GM03348 (cell line): ENCODE results near the gene LUC7L3.
A peak's percentile ranks its signal among the peaks of the same experiment; 100 is the strongest.
"Not testable (repeated sequence)": the region's sequence is repeated elsewhere in the genome, so short reads cannot be mapped to it uniquely, and the experiment has no call there.

Experiments used
- DNase-seq: peaks from one replicate; pipeline ENCODE4 v3.0.0; 2012; ENCODE audit warnings: low spot score

Gene LUC7L3

DNA sequence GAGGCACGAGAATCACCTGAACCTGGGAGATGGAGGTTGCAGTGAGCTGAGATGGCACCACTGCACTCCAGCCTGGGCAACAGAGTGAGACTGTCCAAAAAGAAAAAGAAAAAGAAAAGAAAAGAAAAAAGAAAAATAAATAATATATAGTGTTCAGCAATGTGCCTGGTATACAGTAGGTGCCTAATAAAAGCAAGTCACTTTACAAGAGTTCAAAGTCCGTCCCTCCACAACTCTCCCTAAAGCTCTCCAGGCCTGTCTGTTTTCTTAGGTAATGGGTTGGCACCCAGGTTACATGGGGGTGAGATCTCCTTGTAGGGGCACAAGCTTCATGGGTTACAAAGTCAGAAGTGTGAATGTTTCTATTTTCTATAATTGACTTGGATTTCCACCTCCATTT is 64.5 kb downstream of the LUC7L3 start:
- DNase-seq: no peak

DNA sequence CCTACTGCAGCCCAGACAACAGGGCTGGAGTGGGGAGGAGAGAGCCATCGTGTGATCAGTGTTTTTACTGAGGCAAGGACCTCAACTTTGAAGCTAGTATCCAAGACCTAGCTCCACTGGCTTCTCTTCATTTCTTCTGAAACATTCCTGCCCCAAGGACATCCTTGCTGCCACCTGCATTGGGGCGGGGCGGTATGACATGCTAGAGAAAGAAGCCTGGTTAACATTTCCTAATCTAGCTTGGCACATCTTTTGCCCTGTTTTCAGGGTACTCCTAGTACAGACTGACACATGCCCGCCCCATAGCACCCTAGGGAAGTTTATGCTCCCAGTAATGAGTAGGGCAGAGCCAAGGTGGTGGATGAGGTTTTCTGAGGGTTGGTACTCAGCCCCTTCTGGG is 65.7 kb downstream of the LUC7L3 start:
- DNase-seq: no peak

DNA sequence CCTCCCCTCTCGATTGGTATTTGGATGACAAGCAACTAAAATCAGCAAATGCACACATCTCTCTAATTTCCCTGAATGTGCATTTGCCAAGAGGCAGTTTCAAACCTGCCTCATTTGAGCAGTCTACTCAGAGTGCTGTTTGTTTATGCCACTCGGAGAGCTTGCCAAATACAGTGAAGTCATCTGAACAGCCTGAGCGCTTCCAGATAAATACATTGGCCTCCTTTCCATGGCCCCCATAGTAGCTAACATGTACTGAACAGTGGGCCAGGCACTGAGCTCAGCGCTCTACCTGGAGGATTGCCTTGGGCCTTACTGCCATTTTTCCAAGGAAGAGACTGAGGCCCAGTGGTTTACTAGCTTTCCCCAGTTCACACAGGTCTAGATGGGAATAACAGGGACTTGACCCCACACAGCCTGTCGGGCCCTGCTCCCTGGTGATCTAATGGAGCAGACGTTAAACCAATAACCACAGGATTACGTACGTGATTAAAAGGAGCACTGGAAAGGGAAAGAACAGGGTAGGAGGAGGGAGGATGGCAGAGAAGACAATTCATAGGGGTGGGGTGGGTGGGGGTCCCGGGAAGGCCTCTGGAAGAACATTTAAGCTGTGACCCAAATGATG is 66.7 kb downstream of the LUC7L3 start:
- DNase-seq: peak; percentile 65

DNA sequence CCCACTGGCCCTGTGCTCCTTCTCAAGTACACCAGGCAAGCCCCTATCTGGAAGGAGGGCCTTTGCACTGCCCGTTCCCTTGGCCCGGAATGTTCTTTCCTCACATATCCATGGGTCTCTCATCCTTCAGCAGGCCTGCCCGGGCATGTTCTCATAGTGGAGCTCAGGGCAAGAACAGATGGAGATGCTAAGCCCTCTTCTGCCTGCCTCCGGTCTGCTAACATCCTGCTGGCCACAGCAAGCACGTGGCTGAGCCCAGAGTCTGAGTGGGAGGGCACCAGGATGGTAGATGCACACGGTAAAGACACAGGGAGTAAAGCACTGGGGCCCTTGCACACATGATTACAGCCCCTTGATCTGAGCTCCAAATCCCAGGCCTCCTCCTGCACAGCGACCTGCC is 67.7 kb downstream of the LUC7L3 start:
- DNase-seq: no peak

DNA sequence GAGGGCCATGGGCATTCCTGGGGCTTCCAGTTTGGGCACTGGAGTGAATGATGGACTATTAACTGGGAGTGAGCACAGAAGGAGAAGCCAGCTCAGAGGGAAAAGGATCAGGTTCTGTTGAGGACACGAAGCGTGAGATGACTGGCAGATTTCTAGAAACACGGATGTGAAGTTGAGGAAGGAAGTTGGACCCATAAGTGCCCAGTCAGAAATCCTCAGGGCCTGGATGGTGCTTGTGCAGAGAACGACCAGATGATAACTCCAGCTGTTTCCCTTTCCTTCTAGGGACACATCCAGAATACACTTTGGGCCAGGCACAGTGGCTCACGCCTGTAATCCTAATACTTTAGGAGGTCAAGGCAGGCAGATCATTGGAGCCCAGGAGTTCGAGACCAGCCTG is 71.2 kb downstream of the LUC7L3 start:
- no peak for DNase-seq

DNA sequence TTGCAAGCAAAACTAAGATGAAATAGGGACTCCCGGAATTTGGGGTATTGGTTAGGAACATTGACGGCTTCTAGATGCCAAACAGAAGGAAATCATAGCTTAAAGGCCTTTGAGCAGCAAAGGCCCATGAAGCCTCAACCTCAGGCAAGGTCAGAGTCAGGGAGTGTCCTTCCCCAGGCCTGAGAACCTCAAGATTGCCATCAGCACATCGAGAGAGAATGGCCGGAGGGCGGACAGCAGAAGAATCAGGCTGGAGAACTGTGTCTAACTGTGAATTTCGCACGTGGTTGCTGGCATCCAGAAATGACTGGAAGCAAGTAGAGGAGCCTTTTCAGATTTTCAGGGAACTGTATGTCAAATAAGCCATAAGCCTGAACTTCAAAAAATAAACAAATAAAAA is 72.7 kb downstream of the LUC7L3 start:
- no peak for DNase-seq

DNA sequence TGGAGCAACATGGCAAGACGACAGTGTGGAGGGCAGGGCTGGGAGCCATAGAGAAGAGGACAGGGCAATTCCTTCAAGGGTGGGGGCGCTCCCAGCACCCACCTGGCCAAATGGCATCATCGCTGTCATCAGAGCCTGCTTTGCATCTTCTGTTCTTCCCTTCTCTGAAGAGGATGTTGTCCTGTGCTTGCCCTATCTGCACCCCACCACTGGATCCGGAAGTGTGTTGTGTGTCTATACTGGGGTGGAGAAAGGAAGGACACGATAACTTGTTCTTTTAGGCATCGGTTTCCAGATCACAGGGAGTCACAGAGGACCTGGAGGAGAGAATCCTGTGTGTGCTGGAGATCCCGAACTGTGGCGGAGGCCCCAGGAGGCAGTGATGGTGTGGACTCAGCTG is 73.6 kb downstream of the LUC7L3 start:
- DNase-seq: no peak

DNA sequence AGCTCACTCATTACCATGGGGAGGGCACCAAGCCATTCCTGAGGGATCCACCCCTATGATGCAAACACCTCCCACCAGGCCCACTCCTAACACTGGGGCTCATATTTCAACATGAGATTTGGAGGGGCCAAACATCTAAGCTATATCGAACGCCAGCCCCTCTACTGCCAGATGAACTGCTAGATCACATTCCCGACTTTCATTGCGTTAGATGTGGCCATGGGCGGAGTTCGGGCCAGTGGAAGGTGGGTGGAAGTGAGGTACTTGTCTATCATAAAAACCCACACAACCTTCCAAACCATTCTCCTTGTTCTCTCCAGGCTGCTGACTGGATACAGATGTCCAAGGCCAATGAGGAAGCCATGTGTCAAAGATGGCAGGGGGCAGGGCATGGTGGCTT is 75.0 kb downstream of the LUC7L3 start:
- no peak for DNase-seq

DNA sequence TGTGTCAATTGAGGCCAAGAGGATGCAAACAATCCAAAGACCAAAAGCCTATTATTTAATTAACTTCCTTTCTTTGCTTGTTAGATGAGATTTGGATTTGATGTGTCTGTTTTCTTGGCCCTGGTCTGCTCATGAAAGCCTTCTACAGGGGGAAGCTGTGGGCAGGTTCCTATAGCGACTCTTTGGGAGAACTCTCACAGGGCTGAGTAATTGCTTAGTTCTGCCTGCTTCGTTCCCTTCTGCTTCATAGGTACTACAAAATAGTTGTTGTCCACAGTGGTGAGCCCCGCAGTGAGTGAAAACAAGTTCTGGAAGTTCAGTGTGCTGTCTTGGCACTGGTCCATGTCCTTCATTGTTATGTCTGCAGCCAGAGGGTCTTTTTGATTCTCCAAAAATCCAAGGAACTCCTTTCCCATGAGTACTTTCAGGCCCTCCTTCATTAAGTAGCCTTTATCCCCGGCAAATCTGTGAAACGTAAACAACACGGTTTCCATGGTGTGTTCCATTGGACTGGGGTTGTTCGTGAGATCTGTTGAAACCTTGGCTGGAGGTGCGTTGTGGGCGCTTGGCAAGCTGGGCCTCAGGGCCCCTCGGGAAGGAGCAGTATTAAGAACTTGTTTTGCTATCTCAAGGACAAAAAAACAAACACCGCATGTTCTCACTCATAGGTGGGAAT is 77.9 kb downstream of the LUC7L3 start:
- no peak for DNase-seq

DNA sequence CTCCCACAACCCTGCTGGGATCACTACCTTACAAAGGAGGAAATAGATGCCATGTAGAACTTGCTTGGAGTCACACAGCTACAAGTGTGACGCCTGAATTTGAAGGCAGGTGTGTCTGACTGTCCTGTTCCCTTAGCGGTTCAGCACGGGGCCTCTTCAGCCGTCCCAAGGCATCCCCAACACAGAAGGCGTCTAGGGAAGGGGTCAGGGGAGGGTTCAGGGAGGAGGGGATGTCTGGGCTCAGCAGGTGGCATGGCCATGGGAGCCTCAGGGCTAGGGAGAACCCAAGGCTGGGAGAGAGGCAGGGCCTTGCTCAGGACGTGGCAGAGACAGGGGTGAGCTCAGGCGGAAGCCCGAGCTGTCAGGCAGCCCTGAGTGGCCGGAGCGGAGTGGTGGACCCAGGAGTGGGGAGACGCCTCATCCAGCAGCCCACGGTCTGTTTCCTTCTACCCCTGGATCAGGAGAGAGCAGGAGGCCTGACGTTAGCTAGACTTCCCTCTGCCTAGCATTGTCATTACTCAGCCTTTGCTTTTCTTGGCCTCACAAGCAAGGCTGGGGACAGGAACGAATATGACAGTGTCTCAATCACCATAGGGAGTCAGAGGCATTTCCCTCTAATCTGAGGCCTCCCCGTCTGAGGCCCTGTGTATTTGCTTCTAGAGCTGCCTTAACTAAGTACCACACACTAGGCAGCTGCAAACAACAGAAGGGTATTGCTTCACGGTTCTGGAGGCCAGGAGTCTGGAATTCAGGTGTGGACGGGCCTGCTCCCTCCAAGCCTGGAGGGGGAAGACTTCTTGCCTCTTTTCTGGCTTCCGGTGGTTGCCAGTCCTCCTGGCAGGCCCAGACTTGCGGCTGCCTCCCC is 79.3 kb downstream of the LUC7L3 start:
- no peak for DNase-seq

DNA sequence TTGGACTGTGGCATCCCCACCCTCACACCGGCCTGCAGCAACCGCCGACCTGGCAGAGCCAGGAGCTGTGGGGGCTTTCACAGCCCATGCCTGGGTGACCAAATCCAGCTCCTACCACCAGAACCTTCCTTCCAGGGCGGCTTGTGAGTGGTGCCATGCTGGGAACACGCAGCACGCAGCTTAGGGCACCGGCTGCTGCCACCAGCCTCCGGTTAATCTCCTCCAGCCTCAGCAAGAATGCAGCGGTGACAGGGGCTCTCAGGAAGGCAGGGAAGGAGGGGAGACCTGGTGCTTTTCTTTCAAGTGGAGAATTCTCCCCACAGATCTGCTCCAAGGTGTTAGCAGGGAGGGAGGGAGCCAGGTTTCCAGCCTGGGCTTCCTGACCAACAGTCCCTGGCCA is 80.2 kb downstream of the LUC7L3 start:
- no peak for DNase-seq

DNA sequence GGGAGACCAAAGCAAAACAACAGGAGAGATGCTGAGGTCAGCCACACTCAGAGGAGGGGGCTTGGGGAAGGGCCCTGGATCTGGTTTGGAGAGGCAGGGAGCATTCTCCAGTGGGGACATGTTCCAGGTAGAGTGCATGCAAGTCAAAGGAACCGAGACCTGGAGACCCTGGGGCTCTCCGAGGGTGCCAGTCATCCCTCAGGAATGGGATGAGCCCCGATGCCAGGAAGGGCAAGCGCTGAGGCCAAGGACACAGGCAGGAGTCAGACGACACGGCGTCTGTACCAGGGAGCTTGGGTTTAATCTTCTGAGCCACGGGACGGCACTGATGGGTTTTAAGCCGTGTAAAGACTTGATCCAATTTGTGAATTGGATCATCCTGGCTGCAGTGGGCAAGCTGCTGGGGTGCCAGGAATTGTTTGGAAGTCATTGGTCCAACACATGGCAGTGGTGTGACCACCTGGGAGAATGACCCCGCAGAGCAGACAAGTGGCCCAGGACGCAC is 80.8 kb downstream of the LUC7L3 start:
- no peak for DNase-seq

DNA sequence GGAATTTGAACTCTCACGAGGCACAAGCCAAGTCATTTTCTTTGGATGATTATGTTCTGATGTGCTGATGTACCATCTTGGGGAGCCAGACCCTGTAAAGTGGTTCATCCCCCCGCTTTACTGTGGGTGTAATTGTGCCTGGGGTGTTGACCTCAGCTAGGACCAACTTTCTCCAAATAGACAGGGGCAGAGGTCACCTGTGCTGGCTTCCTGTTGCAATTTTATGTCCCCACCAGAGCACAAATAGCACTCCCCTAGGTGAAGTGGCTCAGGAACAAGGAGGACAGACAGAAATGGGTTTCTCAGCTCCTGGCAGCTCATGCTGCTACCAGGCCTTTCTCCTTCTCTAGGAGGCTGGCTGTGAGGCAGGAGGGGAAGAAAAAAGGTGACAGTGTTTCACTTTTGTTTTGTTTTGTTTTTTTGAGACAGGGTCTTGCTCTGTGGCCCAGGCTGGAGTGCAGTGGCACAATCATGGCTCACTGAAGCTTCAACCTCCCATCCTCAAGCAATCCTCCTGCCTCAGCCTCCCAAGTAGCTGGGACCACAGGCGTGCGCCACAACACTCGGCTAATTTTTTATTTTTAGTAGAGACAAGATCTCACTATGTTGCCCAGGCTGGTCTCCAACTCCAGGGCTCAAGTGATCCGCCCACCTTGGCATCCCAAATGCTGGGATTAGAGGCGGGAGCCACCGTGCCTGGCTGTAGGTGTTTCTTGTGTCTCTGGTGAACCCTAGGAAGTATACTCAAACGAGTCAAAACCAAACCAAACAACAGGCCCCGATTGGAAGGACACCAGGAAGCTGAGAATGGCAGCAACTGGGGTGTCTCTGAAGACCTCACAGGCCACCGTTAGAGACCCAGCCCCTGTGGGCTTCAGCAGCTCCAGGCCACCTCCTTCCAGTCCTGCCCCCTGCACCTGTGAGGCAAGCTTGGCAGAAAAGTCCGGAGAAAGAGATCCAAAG is 83.5 kb downstream of the LUC7L3 start:
- DNase-seq: no peak

DNA sequence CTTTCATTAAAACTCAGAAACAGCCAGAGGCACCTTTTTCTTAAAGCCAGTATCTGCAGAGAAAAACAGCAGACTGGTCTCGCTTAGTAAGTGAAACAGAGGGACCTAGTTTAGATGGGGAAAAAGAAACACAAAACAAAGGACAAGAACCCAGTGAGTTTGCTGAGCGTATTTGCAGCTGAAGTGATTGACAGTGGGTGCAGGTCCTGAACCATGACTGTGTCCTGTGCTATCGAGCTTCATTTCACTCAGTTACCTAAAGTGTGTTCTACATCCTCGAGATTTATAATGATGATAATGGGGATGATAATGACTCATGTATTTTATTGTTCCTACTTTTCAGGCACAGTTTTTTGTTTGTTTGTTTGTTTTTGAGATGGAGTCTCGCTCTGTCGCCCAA is 84.3 kb downstream of the LUC7L3 start:
- no peak for DNase-seq

DNA sequence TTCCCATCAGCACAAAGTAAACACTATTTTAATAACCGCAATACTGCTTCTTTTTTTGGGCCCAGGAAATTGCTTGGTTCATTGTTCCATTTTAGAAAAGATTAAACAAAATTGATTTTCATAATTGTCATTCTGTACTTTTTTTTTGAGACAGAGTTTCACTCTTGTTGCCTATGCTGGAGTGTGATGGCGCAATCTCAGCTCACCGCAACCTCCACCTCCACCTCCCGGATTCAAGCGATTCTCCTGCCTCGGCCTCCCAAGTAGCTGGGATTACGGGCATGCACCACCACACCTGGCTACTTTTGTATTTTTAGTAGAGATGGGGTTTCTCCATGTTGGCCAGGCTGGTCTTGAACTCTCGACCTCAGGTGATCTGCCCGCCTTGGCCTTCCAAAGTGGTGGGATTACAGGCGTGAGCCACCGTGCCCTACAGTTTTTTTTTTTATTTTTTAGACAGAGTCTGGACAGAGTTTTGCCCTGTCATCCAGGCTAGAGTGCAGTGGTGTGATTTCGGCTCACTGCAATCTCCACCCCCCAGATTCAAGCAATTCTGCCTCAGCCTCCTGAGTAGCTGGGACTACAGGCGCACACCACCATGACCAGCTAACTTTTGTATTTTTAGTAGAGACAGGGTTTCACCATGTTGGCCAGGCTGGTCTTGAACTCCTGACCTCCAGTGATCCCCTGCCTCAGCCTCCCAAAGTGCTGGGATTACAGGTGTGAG is 85.5 kb downstream of the LUC7L3 start:
- not testable (repeated sequence) for DNase-seq

DNA sequence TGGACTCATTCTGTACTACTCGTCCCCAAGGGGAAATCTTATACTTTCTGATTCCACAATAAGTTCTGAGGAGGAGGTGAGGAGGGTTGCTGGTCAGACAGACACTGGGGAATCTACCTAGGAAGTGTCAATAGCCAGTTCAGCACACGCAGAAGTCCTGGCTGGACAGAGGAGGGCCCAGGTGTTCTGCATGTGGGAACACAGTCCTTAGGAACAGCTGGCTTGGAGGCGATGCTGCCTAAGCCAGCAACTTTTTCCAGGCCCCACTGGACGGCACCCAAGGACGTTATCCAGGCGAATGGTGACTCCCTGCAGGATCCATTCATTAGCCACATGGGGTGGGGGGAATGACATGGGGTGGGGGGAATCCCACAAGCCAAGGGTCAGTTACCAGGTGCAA is 86.1 kb downstream of the LUC7L3 start:
- DNase-seq: no peak
